Neural cell (in vitro differentiated cells): ENCODE measurements around the gene KIRREL3.

Experiments
- EZH2 ChIP-seq: fragments of 200-600, 300-800 bp; shearing (Covaris generic), sonication (generic); IDR thresholded peaks from 2 replicates; pipeline ENCODE4 v1.6.1; 2014; ENCODE audit warnings: antibody characterized with exemption, low read length, borderline replicate concordance, mild to moderate bottlenecking; ENCODE audit not compliant: insufficient read depth, poor library complexity, severe bottlenecking
- SMC3 ChIP-seq: fragments of 450-650 bp; conservative IDR thresholded peaks from 2 replicates; pipeline ENCODE4 v1.6.1; 2014; ENCODE audit warnings: antibody characterized with exemption, mild to moderate bottlenecking, moderate library complexity; ENCODE audit not compliant: poor library complexity
- TF ChIP-seq, protein P1 (sequence below): fragments of 450-650 bp; IDR thresholded peaks from 2 replicates; pipeline ENCODE4 v1.5.1; 2014; ENCODE audit warnings: antibody characterized with exemption, mild to moderate bottlenecking, moderate library complexity; ENCODE audit not compliant: poor library complexity, severe bottlenecking

DNA sequence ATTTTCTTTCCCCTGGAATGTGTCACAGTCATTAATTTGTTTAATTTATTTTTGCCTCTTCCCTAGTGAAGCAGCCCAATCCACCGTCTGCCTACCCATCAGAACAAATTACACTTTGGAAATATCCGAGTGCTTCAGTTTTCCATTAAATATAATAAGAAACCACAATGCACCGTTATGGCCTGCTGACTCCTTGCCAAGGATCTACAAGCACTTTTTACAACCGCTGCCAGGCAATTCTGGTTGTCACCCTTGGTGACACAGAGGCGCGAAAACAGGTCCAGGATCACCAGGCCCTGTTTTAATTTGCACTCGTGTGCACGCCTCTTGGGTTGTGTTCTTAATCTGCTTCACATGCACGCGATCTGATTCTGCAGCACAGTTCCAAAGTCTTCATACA lies 43.9 kb downstream of the KIRREL3 start:
- TF ChIP-seq SMC3, result no peak
- no peak for TF ChIP-seq EZH2
- TF ChIP-seq, protein P1, sequence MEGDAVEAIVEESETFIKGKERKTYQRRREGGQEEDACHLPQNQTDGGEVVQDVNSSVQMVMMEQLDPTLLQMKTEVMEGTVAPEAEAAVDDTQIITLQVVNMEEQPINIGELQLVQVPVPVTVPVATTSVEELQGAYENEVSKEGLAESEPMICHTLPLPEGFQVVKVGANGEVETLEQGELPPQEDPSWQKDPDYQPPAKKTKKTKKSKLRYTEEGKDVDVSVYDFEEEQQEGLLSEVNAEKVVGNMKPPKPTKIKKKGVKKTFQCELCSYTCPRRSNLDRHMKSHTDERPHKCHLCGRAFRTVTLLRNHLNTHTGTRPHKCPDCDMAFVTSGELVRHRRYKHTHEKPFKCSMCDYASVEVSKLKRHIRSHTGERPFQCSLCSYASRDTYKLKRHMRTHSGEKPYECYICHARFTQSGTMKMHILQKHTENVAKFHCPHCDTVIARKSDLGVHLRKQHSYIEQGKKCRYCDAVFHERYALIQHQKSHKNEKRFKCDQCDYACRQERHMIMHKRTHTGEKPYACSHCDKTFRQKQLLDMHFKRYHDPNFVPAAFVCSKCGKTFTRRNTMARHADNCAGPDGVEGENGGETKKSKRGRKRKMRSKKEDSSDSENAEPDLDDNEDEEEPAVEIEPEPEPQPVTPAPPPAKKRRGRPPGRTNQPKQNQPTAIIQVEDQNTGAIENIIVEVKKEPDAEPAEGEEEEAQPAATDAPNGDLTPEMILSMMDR, result no peak
